Ishikawa (cell line): ENCODE data around the gene SPATA31C1.

Source experiments
- CEBPB ChIP-seq: IDR thresholded peaks from 2 replicates; pipeline ENCODE4 v1.6.1; 2012
- CREB1 ChIP-seq: IDR thresholded peaks from 2 replicates; pipeline ENCODE4 v1.6.1; 2012; ENCODE audit warnings: low read depth
- EGR1 ChIP-seq: IDR thresholded peaks from 2 replicates; pipeline ENCODE4 v1.6.1; 2012
- EP300 ChIP-seq: IDR thresholded peaks from 2 replicates; pipeline ENCODE4 v1.6.1; 2012; ENCODE audit warnings: borderline replicate concordance
- FOXM1 ChIP-seq: IDR thresholded peaks from 2 replicates; pipeline ENCODE4 v1.6.1; 2012; ENCODE audit warnings: low read depth, borderline replicate concordance
- NFIC ChIP-seq: IDR thresholded peaks from 2 replicates; pipeline ENCODE4 v1.6.1; 2012
- RAD21 ChIP-seq: IDR thresholded peaks from 2 replicates; pipeline ENCODE4 v1.6.1; 2012; ENCODE audit warnings: low read depth
- REST ChIP-seq: IDR thresholded peaks from 2 replicates; pipeline ENCODE4 v1.6.1; 2012; ENCODE audit warnings: low read depth, mild to moderate bottlenecking
- TAF1 ChIP-seq: IDR thresholded peaks from 2 replicates; pipeline ENCODE4 v1.6.1; 2012; ENCODE audit warnings: low read depth, mild to moderate bottlenecking
- TCF12 ChIP-seq: IDR thresholded peaks from 2 replicates; pipeline ENCODE4 v1.6.1; 2012; ENCODE audit warnings: low read depth
- TEAD4 ChIP-seq: IDR thresholded peaks from 2 replicates; pipeline ENCODE4 v1.6.1; 2012
- YY1 ChIP-seq: IDR thresholded peaks from 2 replicates; pipeline ENCODE4 v1.6.1; 2012; ENCODE audit warnings: low read depth
- ZBTB7A ChIP-seq: IDR thresholded peaks from 2 replicates; pipeline ENCODE4 v1.6.1; 2012; ENCODE audit warnings: low read depth
- TF ChIP-seq, protein P1 (sequence below): IDR thresholded peaks from 2 replicates; pipeline ENCODE4 v1.6.1; 2012
- TF ChIP-seq, protein P2 (sequence below): IDR thresholded peaks from 2 replicates; pipeline ENCODE4 v1.6.1; 2012

The SPATA31C1 gene

GRCh38 chr9:87950765-87951488 is 33.2 kb downstream of the SPATA31C1 start:
- peak; percentile 91 for TF ChIP-seq RAD21
- TF ChIP-seq EP300 = no peak

GRCh38 chr9:87954230-87954629 is 36.5 kb downstream of the SPATA31C1 start:
- TF ChIP-seq ZBTB7A (no peak), RAD21 (no peak), NFIC (no peak), YY1 (no peak), TCF12 (no peak), TAF1 (no peak), EGR1 (no peak)
- TF ChIP-seq, protein P1, sequence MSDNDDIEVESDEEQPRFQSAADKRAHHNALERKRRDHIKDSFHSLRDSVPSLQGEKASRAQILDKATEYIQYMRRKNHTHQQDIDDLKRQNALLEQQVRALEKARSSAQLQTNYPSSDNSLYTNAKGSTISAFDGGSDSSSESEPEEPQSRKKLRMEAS = no peak

GRCh38 chr9:87957839-87958238 is 40.1 kb downstream of the SPATA31C1 start:
- no peak for TF ChIP-seq NFIC
- TF ChIP-seq, protein P1 = no peak
- no peak for TF ChIP-seq EGR1
- TF ChIP-seq YY1 = no peak
- no peak for TF ChIP-seq CREB1
- no peak for TF ChIP-seq TCF12
- TF ChIP-seq RAD21 = no peak
- no peak for TF ChIP-seq REST
- TF ChIP-seq TAF1 = no peak
- no peak for TF ChIP-seq ZBTB7A
- TF ChIP-seq FOXM1 = no peak

DNA sequence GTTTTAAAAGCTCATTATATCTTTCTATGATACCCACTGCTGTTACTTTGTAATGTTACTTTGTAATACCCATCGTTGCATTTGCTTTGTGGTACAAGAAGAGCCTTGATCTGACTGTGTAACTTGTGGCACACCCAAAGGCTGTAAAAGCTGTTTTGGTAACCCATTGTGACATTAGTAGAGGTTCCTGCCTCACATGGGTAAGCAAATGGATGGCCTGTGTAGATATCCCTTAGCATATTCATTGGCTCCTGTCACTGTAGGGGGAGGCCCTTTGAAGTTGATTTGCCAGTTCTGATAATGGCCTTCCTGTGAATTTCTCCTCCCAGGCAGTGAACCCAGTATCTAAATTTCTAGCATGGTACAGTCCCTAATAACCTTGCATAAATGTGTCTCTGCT is 40.8 kb downstream of the SPATA31C1 start:
- no peak for TF ChIP-seq EGR1
- TF ChIP-seq CREB1 = no peak
- TF ChIP-seq CEBPB = no peak
- no peak for TF ChIP-seq REST
- no peak for TF ChIP-seq TCF12
- TF ChIP-seq TAF1 = no peak

DNA sequence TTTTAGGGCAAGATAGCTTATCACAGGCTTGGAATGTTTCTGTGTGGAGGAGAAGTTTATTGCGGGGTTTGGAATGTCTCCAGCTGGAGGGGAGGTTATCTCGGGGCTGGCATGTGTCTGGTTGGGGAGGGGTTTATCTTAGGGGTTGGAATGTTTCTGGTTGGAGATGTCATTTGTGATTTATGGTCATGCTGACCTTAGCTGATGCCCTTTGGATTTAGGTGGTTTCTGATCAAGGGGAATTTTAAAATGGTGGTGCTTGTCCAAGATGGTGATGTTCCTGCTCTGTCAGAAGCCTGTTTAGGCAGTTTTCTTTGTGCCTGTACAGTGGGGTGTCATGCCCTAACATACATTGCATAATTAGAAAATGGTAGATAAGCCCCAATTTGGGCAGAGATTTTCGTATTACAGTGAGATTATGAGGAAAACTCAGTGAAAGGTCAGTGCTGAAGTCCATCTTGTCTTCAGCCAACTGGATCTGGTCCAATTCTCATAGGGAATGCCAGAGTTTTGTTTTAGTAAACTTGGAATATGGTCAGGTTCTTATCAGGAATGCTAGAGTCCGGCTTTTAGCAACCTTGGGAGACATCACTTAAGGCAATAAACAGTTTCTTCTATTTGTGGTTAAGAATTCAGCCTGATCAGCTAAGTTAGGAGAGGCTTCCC is 42.3 kb downstream of the SPATA31C1 start:
- TF ChIP-seq REST (no peak), RAD21 (no peak), CREB1 (no peak), TAF1 (no peak), FOXM1 (no peak), ZBTB7A (no peak), NFIC (no peak), EP300 (no peak), TCF12 (no peak), YY1 (no peak), EGR1 (no peak), TEAD4 (no peak), CEBPB (no peak)
- TF ChIP-seq, protein P2, sequence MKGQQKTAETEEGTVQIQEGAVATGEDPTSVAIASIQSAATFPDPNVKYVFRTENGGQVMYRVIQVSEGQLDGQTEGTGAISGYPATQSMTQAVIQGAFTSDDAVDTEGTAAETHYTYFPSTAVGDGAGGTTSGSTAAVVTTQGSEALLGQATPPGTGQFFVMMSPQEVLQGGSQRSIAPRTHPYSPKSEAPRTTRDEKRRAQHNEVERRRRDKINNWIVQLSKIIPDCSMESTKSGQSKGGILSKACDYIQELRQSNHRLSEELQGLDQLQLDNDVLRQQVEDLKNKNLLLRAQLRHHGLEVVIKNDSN = no peak
- TF ChIP-seq, protein P1 = no peak
